ENCODE results near the gene CNP. TPM values are rescaled to one million over a fixed set of nuclear protein-coding genes. Genes with fewer than 3 reads are reported as not detected.

Gene CNP
- total RNA-seq, 1 donor from 2014 or later = 50.5 TPM

DNA sequence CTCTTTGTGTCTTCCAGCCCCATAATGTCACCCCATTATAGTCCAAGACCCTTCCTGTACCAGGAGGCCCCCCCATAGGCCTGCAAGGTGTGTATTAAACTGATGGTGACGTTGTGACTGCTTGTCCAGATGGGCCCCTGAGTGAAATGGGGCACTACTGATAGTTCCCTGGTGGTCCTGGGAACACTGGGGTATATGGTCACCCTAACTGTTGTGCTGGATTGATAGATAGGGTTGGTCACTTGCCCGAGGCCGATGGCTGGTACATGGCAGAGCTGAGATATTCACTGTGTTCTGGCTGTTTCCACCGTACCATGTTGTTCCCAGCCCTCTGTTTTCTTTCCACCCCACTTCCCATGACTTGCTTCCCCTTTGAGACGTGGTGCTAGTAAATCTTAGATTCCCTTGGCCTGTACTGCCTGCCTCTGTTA is 4.3 kb downstream of the CNP start:
- no peak for DNase-seq (ENCODE audit: low spot score in 2 of 2)
- FAIRE-seq = no peak

DNA sequence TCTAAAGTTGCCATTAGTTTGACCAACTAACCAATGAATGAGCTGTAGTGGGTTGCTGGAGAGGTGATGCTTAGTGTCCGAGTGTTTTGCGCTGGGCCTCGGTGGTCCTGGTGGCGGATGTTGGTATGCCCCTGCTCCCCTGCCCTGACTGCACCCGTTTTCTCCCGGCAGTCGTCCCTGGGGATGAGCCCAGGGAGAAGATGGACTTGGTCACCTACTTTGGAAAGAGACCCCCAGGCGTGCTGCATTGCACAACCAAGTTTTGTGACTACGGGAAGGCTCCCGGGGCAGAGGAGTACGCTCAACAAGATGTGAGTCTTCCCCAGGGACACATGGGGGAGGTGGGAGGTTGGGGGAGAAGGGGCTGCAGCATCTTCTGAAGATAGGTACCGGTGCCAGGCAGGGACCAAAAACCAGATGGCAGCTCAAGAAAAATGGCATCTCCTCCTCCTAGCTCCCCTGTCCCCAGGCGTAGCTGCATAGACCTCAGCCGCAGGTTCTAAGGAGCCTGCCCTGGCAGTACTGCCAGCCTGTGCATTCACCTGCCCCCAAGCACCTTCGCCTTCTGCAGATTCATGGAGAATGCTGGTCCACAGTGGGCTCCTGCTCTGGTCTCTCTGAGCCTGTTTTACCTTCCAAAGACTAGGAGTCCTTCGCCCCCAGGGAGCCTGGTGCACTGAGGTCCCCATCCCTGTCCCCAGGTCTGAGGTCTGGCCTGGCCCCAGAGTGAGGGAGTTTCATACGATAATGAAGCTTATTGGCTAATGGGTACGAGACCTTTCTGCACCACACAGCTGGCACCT is 5.3 kb downstream of the CNP start:
- FAIRE-seq = no peak
- no peak for DNase-seq (ENCODE audit: low spot score in 2 of 2)

- DNase-seq (ENCODE audit: low spot score in 2 of 2) = no peak
- no peak for FAIRE-seq
These were observed 6.2 kb downstream of the CNP start for GRCh38 chr17:41972571-41973407.

GRCh38 chr17:41973408-41973811 is 6.8 kb downstream of the CNP start:
- FAIRE-seq = no peak
- no peak for DNase-seq (ENCODE audit: low spot score in 2 of 2)

DNA sequence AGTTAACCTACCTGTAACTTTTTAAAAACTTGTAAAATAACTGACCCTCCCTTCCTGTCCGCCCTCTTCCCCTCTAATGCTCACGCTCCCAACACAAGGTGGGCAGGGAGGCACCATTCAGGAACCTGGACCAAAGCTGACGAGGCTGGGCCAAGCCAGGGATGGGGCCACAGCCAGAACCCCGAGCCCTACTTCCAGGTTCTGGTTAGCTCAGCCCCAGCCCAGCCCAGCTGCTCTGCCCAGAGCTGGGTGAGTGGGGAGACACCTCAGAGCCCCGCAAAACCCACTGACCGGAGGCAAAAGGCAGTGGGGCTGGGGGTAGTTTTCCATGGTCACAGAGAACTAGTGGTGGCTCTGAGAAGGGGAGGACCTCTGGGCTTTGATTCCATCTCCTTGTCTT is 7.4 kb downstream of the CNP start:
- DNase-seq (ENCODE audit: low spot score in 2 of 2) = no peak
- no peak for FAIRE-seq

GRCh38 chr17:41974658-41975057 is 8.1 kb downstream of the CNP start:
- FAIRE-seq (no peak), DNase-seq (ENCODE audit: low spot score in 2 of 2) (no peak)

DNA sequence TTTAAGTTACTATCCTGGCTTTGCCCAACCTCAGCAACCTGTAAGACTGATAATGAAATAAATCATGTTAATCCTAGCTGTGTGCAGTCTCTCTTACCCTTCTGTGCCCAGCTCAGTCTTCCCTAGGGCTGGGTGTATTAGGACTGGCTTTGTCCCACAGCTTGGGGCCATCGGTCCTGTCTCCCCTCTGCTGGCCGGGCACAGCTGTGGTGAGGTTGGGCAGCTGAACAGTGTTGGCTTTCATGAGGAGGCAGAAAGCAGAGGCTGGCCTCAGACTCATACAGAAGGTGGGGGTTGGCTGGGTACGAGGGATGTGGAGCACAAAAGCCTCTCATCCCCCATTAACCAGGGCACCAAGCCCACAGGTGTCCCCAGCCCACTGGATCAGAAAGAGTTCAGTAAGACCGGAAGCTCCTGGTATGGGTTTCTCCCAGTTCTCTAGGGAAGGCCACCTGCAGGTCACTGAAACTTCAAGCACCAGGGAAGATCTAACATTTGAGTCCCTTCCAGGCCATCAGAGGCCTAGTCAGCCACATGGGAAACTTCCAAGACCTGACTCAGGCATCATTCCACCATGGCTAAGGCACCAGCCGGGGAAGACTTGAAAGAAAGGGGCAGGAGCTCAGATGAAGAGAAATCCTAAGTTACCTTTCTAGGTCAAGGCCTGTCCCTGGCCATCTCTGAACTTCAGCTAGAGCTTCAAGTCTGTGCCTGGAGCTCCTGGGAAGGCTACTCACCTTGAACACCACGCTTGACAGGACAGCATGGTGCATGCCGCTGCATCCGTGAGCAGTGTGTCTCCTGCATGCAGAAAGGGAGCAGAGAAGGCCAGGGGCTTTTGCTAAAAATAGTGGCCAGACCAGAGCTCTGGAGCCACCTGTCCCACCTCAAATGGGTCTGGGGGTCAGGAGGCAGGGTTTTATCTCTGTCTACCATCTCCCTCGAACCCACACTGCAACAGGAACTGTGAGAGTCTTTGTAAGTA is 8.8 kb downstream of the CNP start:
- FAIRE-seq = no peak
- DNase-seq (ENCODE audit: low spot score in 2 of 2) = peak in 1 of 2 donors; percentile 39

- FAIRE-seq = no peak
- no peak for DNase-seq (ENCODE audit: low spot score in 2 of 2)
These were observed 9.7 kb downstream of the CNP start for GRCh38 chr17:41976142-41976768.

GRCh38 chr17:41977991-41978390 is 11.4 kb downstream of the CNP start:
- DNase-seq (ENCODE audit: low spot score in 2 of 2) (no peak), FAIRE-seq (no peak)

DNA sequence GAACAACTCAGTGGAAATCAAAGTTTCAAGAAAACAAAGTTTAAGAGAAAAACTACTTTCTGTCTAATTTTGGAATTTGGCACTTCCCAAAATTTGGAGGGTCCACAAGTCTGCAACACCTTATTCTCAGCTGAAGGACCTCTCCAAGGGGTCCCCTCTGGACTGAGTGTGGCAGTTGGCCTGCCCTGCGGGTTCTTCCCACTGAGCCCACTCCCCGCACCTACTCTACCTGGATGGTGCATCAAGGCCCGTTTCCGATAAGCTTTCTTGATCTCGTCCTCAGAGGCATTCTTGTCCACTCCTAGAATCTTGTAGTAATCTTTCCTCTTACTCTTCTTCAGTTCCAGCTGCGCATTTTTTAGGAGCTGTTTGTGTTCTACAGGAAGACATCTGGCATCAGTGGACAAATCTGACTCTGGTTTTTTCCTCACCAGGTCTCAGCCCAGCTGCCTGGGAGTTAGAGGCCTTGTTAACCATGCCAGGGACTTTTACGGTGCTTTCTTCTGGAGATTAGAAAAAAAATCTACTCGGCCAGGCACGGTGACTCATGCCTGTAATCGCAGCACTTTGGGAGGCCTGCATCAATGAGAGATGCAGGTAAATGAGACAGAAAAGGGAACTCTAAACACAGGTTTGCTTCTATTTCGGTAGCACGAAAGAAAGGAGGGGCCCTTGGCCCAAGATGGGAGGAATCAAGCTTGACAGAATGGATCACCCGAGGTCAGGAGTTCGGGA is 15.6 kb downstream of the CNP start:
- FAIRE-seq = no peak
- no peak for DNase-seq (ENCODE audit: low spot score in 2 of 2)

DNA sequence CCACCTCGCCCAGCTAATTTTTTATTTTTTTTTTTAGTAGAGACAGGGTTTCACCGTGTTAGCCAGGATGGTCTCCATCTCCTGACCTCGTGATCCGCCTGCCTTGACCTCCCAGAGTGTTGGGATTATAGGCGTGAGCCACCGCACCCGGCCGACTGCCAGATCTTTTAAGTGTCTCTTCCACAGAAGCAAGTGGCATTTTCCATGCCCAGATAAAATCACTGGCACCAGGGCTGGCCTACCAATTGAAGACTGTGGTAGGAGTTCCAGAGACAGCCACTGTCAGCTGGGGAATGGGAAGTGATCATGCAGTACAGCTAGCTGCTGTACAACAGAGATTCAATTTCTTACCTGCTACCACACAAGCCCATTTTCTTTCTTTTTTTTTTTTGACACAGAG is 17.9 kb downstream of the CNP start:
- FAIRE-seq (no peak), DNase-seq (ENCODE audit: low spot score in 2 of 2) (no peak)

GRCh38 chr17:41985919-41986318 is 19.3 kb downstream of the CNP start:
- no peak for FAIRE-seq

GRCh38 chr17:41986634-41987033 is 20.0 kb downstream of the CNP start:
- no peak for FAIRE-seq

More at GRCh38 chr17:41985919-41986318, 19.3 kb downstream of the CNP start:
- DNase-seq (ENCODE audit: low spot score in 2 of 2) = no peak

GRCh38 chr17:41987642-41988041 is 21.0 kb downstream of the CNP start:
- DNase-seq (ENCODE audit: low spot score in 2 of 2) = no peak
- FAIRE-seq = no peak

More at GRCh38 chr17:41986634-41987033, 20.0 kb downstream of the CNP start:
- no peak for DNase-seq (ENCODE audit: low spot score in 2 of 2)

DNA sequence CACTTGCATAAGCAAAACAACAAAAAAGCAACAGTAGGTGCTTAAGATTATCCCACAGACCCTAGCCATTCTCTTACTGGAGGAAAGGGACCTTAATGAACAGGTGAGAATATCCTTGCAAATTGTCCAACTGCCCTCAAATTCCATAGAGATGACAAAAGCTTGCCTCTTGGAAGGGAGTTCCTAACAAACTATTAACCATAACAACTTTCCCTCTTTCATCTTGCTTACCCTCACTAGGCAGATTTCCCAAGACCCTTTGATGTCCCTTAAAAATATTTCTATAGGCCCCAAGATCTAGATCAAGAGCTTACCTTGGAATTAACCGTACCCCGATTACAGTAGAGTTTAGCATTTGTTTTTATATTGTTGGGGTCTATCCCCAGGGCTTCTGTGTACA is 21.8 kb downstream of the CNP start:
- no peak for DNase-seq (ENCODE audit: low spot score in 2 of 2)
- no peak for FAIRE-seq

DNA sequence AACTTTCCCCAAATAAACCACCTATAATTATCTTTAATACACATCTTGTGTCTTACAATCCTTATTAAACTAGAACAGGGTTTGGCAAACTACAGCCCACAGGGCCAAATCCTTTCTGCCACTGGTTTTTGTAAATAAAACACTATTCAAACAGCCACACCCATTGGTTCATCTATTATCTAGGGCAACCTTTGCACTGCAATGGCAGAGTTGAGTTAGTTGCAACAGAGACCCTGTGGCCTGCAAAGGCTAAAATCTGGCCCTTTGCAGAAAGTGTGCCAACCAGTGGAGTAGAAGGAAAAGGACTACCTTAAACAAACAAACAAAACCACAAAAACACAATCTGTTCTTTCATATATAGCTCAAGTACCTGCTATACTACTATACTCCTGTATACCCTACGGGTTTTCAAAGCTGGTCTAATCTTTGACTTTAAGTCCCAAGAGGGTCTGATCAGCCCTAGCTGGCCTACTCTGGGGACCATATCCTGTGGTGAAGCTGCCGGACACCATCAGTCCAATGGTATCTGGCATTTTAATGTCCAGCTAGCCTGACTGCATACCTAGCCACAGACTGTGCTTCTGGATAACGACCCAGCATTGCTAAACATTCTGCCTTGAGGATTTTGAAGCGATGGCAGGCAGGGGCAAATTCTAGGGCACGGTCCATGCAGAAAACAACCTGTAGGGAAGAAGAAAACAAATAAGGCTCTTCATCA is 23.3 kb downstream of the CNP start:
- DNase-seq (ENCODE audit: low spot score in 2 of 2) (no peak), FAIRE-seq (no peak)

GRCh38 chr17:41992576-41992975 is 26.0 kb downstream of the CNP start:
- DNase-seq (ENCODE audit: low spot score in 2 of 2) (no peak), FAIRE-seq (peak; percentile 79)

GRCh38 chr17:41996855-41997164 is 30.2 kb downstream of the CNP start:
- FAIRE-seq (no peak), DNase-seq (ENCODE audit: low spot score in 2 of 2) (no peak)

GRCh38 chr17:41998497-41998896 is 31.9 kb downstream of the CNP start:
- DNase-seq (ENCODE audit: low spot score in 2 of 2) (no peak), FAIRE-seq (no peak)

Data from frontal cortex (tissue), 4 donors.